Nucleus accumbens (tissue), 56 donors: ENCODE results near the gene BHLHE40.

Experiments used
- DNase-seq, 56 donors: peaks; one replicate each; lab custom pipeline; 2025; lab: John Stamatoyannopoulos, UW

Gene BHLHE40

GRCh38 chr3:4982773-4983738, 3.8 kb downstream of the BHLHE40 start:
- DNase-seq, result no peak

- peak in 6 of 56 donors; percentile 11 to 46 (median 27) for DNase-seq
Measured at GRCh38 chr3:4983739-4984510, 4.7 kb downstream of the BHLHE40 start.

GRCh38 chr3:4984511-4984864, 5.3 kb downstream of the BHLHE40 start:
- DNase-seq, result no peak

- no peak for DNase-seq
Measured at GRCh38 chr3:4985330-4986174, 6.3 kb downstream of the BHLHE40 start.

GRCh38 chr3:4986175-4986781, 7.0 kb downstream of the BHLHE40 start:
- DNase-seq, result peak in 1 of 56 donors; percentile 40

- DNase-seq, result peak in 54 of 56 donors; percentile 21 to 89 (median 60)
Measured at GRCh38 chr3:4986782-4987537, 7.7 kb downstream of the BHLHE40 start.

GRCh38 chr3:4987538-4988296, 8.5 kb downstream of the BHLHE40 start:
- DNase-seq, result no peak

GRCh38 chr3:4988983-4989834, 10.0 kb downstream of the BHLHE40 start:
- DNase-seq, result peak in 1 of 56 donors; percentile 22

- no peak for DNase-seq
Measured at GRCh38 chr3:4990069-4990468, 10.8 kb downstream of the BHLHE40 start.

GRCh38 chr3:4992118-4992517, 12.9 kb downstream of the BHLHE40 start:
- DNase-seq, result no peak

GRCh38 chr3:4993276-4994143, 14.3 kb downstream of the BHLHE40 start:
- no peak for DNase-seq

GRCh38 chr3:4994144-4994730, 15.0 kb downstream of the BHLHE40 start:
- DNase-seq, result no peak

GRCh38 chr3:4994823-4995499, 15.7 kb downstream of the BHLHE40 start:
- DNase-seq, result peak in 33 of 56 donors; percentile 10 to 76 (median 42)

- no peak for DNase-seq
Measured at GRCh38 chr3:4995500-4996053, 16.3 kb downstream of the BHLHE40 start.

- no peak for DNase-seq
Measured at GRCh38 chr3:4996223-4996765, 17.1 kb downstream of the BHLHE40 start.
